A549 (cell line): Measurements from ENCODE around the gene POU2F3.

Source experiments
- CTCF ChIP-seq: fragments of >200 bp; sonication (Bioruptor Twin); formaldehyde crosslinking; IDR thresholded peaks from 3 replicates; pipeline ENCODE4 v1.5.1; 2016
- ESRRA ChIP-seq: fragments of 150-350 bp; IDR thresholded peaks from 2 replicates; pipeline ENCODE4 v1.6.1; 2014; ENCODE audit warnings: mild to moderate bottlenecking, low read length, borderline replicate concordance
- HOXB13 ChIP-seq: fragments of 250-450 bp; sonication (Bioruptor Pico); IDR thresholded peaks from 2 replicates; pipeline ENCODE4 v1.5.0; 2020; ENCODE audit warnings: low read depth, mild to moderate bottlenecking, moderate library complexity
- MAZ ChIP-seq: fragments of 150-350 bp; IDR thresholded peaks from 2 replicates; pipeline ENCODE4 v1.6.1; 2014; ENCODE audit warnings: antibody characterized with exemption, low read depth, low read length, borderline replicate concordance
- POLR2A ChIP-seq: IDR thresholded peaks from 2 replicates; pipeline ENCODE4 v1.6.1; 2012; ENCODE audit warnings: mild to moderate bottlenecking, low read length
- POLR2AphosphoS2 ChIP-seq: conservative IDR thresholded peaks from 2 replicates; pipeline ENCODE4 v1.6.1; 2012; ENCODE audit warnings: low read length, improper control_type of control experiment, inconsistent platforms
- RARB ChIP-seq: fragments of 250-450 bp; sonication (Bioruptor Pico); IDR thresholded peaks from 2 replicates; pipeline ENCODE4 v1.8.0; 2021; ENCODE audit warnings: mild to moderate bottlenecking, moderate library complexity
- RFX5 ChIP-seq: fragments of 450-650 bp; IDR thresholded peaks from 2 replicates; pipeline ENCODE4 v1.7.1; 2014; ENCODE audit warnings: antibody characterized with exemption, mild to moderate bottlenecking, moderate library complexity
- SREBF2 ChIP-seq: fragments of 450-650 bp; IDR thresholded peaks from 2 replicates; pipeline ENCODE4 v1.6.1; 2014; ENCODE audit warnings: mild to moderate bottlenecking, moderate library complexity

- no peak for TF ChIP-seq HOXB13 (CRISPR knock-in tag)
- no peak for TF ChIP-seq POLR2AphosphoS2
- no peak for TF ChIP-seq CTCF
- TF ChIP-seq RARB (CRISPR knock-in tag): no peak
- TF ChIP-seq POLR2A: no peak
- no peak for TF ChIP-seq SREBF2
- no peak for TF ChIP-seq MAZ
- TF ChIP-seq ESRRA: no peak
- TF ChIP-seq RFX5: no peak
Observed at GRCh38 chr11:120314861-120315260, 74.9 kb downstream of the POU2F3 start.
